Measurements from ENCODE around the gene SLC6A20.

The SLC6A20 gene

GRCh38 chr3:45730409-45731154, 65.8 kb downstream of the SLC6A20 start:
- no peak overlapping the region for H3K27ac ChIP-seq
- TF ChIP-seq, protein P1, sequence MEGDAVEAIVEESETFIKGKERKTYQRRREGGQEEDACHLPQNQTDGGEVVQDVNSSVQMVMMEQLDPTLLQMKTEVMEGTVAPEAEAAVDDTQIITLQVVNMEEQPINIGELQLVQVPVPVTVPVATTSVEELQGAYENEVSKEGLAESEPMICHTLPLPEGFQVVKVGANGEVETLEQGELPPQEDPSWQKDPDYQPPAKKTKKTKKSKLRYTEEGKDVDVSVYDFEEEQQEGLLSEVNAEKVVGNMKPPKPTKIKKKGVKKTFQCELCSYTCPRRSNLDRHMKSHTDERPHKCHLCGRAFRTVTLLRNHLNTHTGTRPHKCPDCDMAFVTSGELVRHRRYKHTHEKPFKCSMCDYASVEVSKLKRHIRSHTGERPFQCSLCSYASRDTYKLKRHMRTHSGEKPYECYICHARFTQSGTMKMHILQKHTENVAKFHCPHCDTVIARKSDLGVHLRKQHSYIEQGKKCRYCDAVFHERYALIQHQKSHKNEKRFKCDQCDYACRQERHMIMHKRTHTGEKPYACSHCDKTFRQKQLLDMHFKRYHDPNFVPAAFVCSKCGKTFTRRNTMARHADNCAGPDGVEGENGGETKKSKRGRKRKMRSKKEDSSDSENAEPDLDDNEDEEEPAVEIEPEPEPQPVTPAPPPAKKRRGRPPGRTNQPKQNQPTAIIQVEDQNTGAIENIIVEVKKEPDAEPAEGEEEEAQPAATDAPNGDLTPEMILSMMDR (conservative IDR thresholded peaks at IDR 0.05) = no peak

- TF ChIP-seq, protein P1 (conservative IDR thresholded peaks at IDR 0.05) = no peak
- H3K27ac ChIP-seq = no peak overlapping the region
Observed at GRCh38 chr3:45729614-45730013, 66.7 kb downstream of the SLC6A20 start.

GRCh38 chr3:45724911-45725310, 71.4 kb downstream of the SLC6A20 start:
- TF ChIP-seq, protein P1 (conservative IDR thresholded peaks at IDR 0.05) = no peak
- no peak overlapping the region for H3K27ac ChIP-seq

- TF ChIP-seq, protein P1 (conservative IDR thresholded peaks at IDR 0.05) = no peak
- peak overlapping the region; percentile 14 for H3K27ac ChIP-seq
Observed at GRCh38 chr3:45719655-45720487, 76.5 kb downstream of the SLC6A20 start.

DNA sequence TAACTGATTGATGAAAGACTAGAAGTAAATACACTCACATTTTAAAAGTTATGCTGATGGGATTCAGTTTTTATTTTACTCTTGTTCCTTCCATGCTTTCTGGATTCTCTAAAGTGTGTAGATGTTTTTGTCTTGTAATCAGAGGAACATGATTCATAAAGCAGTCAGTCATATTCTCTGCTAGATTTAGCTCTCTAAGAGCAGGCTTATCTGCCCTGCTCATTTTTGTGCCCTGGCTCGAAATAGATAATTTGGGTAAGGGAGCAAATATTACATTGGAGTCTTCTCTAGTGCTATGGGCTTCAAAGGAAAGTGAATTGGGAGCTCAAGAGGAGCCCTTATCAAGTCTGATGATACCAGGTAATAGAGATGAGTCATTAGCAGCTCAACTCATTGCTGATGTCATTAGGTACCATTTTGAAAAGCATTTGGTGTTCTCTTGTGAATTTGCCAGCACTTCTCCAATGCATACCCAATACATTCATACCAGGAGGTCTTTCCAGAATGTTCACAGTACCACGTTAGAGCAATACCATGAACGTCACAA, 79.5 kb downstream of the SLC6A20 start:
- TF ChIP-seq, protein P1 (conservative IDR thresholded peaks at IDR 0.05) = no peak

GRCh38 chr3:45715945-45716344, 80.4 kb downstream of the SLC6A20 start:
- TF ChIP-seq, protein P1 (conservative IDR thresholded peaks at IDR 0.05) = no peak
- no peak overlapping the region for H3K27ac ChIP-seq

More for the DNA sequence above, 79.5 kb downstream of the SLC6A20 start:
- H3K27ac ChIP-seq = no peak overlapping the region

- no peak overlapping the region for H3K27ac ChIP-seq
- TF ChIP-seq, protein P1 (conservative IDR thresholded peaks at IDR 0.05) = no peak
Observed at GRCh38 chr3:45712434-45713110, 83.8 kb downstream of the SLC6A20 start.

Data from VCaP (cell line).